Measurements from ENCODE around the gene PGLYRP4.
"Not testable (repeated sequence)": the region's sequence is repeated elsewhere in the genome, so short reads cannot be mapped to it uniquely, and the experiment has no call there.

PGLYRP4 gene

GRCh38 chr1:153356392-153357075 is 7.9 kb upstream of the PGLYRP4 start:
- DNase-seq (ENCODE audit: low read depth in 2 of 2) = no peak

- no peak for DNase-seq (ENCODE audit: low read depth in 2 of 2)
Measured at GRCh38 chr1:153355445-153356071, 6.9 kb upstream of the PGLYRP4 start.

- DNase-seq (ENCODE audit: low read depth in 2 of 2) = no peak
Measured at GRCh38 chr1:153354515-153355193, 6.0 kb upstream of the PGLYRP4 start.

- no peak for DNase-seq (ENCODE audit: low read depth in 2 of 2)
Measured at GRCh38 chr1:153353226-153353947, 4.7 kb upstream of the PGLYRP4 start.

GRCh38 chr1:153352523-153352922 is 3.9 kb upstream of the PGLYRP4 start:
- peak; percentile 21 to 43 for DNase-seq (ENCODE audit: low read depth in 2 of 2)

- DNase-seq (ENCODE audit: low read depth in 2 of 2) = no peak
Measured at GRCh38 chr1:153350321-153350957, 1.8 kb upstream of the PGLYRP4 start.

- DNase-seq (ENCODE audit: low read depth in 2 of 2) = no peak
Measured at GRCh38 chr1:153349363-153350320, 1.0 kb upstream of the PGLYRP4 start.

- DNase-seq (ENCODE audit: low read depth in 2 of 2) = no peak
Measured at GRCh38 chr1:153347856-153348255, 785 bp downstream of the PGLYRP4 start.

- not testable (repeated sequence) for DNase-seq (ENCODE audit: low read depth in 2 of 2)
Measured at GRCh38 chr1:153347049-153347448, 1.6 kb downstream of the PGLYRP4 start.

- no peak for DNase-seq (ENCODE audit: low read depth in 2 of 2)
Measured at GRCh38 chr1:153346077-153346723, 2.4 kb downstream of the PGLYRP4 start.

GRCh38 chr1:153345187-153346076 is 3.2 kb downstream of the PGLYRP4 start:
- DNase-seq (ENCODE audit: low read depth in 2 of 2) = no peak

- DNase-seq (ENCODE audit: low read depth in 2 of 2) = no peak
Measured at GRCh38 chr1:153344718-153345025, 4.0 kb downstream of the PGLYRP4 start.

GRCh38 chr1:153343811-153344717 is 4.6 kb downstream of the PGLYRP4 start:
- no peak for DNase-seq (ENCODE audit: low read depth in 2 of 2)

GRCh38 chr1:153343040-153343681 is 5.5 kb downstream of the PGLYRP4 start:
- no peak for DNase-seq (ENCODE audit: low read depth in 2 of 2)

- DNase-seq (ENCODE audit: low read depth in 2 of 2) = no peak
Measured at GRCh38 chr1:153342178-153342577, 6.5 kb downstream of the PGLYRP4 start.

GRCh38 chr1:153341431-153341934 is 7.2 kb downstream of the PGLYRP4 start:
- no peak for DNase-seq (ENCODE audit: low read depth in 2 of 2)

GRCh38 chr1:153340356-153340755 is 8.3 kb downstream of the PGLYRP4 start:
- no peak for DNase-seq (ENCODE audit: low read depth in 2 of 2)

GRCh38 chr1:153339802-153340201 is 8.8 kb downstream of the PGLYRP4 start:
- DNase-seq (ENCODE audit: low read depth in 2 of 2) = no peak

Data from stimulated activated CD8-positive, alpha-beta memory T cell treated with anti-CD3 and anti-CD28 coated beads, Interleukin-7, amount 100 ng/mL, for 1 hour (primary cell).